ENCODE measurements around the gene MPND. TPM values are rescaled to one million over a fixed set of nuclear protein-coding genes. Genes with fewer than 3 reads are reported as not detected.
A peak's percentile ranks its signal among the peaks of the same experiment; 100 is the strongest.

The MPND gene
- total and polyA plus RNA-seq, 2 of the 13 experiments (the other 11 are each of a cell fraction or from before 2014, with no cell fraction given), result 10.8 to 15.8 TPM

DNA sequence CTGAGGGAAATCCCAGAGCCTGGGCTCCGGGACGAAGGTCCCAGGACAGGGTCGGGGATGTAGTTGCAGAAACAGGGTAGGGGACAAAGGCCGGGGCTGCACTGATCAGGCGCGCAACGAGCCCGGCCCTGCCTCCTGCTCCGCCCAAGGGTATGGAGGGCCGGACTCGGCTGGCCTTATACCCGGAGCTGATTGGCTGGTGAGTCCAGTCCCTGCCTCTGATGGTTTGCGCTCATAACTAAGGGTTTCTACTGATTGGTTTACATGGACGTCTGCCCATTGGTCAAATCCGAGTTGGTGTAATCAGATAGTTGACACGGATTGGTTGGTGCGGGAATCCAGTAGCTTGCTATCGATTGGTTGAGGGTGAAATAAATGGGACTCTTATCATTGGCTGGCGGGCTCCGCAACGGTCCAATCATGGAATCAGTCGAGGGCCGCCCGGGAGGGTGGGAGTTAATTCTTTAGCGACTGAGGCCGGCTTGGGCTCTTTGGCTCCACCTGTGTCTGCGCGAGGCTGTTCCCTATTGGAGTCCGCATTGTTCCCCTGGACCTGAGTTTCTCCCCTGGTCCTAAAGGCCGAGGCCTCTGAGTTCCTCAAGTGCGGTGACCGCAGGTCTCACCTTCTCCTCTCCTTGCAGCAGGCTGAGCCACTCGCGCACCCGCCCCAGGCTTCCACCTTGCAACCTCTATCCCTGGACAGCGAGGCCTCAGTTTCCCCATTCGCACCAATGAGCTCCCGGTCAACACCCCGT lies 570 bp upstream of the MPND start (continued):
- TF ChIP-seq, protein P1, sequence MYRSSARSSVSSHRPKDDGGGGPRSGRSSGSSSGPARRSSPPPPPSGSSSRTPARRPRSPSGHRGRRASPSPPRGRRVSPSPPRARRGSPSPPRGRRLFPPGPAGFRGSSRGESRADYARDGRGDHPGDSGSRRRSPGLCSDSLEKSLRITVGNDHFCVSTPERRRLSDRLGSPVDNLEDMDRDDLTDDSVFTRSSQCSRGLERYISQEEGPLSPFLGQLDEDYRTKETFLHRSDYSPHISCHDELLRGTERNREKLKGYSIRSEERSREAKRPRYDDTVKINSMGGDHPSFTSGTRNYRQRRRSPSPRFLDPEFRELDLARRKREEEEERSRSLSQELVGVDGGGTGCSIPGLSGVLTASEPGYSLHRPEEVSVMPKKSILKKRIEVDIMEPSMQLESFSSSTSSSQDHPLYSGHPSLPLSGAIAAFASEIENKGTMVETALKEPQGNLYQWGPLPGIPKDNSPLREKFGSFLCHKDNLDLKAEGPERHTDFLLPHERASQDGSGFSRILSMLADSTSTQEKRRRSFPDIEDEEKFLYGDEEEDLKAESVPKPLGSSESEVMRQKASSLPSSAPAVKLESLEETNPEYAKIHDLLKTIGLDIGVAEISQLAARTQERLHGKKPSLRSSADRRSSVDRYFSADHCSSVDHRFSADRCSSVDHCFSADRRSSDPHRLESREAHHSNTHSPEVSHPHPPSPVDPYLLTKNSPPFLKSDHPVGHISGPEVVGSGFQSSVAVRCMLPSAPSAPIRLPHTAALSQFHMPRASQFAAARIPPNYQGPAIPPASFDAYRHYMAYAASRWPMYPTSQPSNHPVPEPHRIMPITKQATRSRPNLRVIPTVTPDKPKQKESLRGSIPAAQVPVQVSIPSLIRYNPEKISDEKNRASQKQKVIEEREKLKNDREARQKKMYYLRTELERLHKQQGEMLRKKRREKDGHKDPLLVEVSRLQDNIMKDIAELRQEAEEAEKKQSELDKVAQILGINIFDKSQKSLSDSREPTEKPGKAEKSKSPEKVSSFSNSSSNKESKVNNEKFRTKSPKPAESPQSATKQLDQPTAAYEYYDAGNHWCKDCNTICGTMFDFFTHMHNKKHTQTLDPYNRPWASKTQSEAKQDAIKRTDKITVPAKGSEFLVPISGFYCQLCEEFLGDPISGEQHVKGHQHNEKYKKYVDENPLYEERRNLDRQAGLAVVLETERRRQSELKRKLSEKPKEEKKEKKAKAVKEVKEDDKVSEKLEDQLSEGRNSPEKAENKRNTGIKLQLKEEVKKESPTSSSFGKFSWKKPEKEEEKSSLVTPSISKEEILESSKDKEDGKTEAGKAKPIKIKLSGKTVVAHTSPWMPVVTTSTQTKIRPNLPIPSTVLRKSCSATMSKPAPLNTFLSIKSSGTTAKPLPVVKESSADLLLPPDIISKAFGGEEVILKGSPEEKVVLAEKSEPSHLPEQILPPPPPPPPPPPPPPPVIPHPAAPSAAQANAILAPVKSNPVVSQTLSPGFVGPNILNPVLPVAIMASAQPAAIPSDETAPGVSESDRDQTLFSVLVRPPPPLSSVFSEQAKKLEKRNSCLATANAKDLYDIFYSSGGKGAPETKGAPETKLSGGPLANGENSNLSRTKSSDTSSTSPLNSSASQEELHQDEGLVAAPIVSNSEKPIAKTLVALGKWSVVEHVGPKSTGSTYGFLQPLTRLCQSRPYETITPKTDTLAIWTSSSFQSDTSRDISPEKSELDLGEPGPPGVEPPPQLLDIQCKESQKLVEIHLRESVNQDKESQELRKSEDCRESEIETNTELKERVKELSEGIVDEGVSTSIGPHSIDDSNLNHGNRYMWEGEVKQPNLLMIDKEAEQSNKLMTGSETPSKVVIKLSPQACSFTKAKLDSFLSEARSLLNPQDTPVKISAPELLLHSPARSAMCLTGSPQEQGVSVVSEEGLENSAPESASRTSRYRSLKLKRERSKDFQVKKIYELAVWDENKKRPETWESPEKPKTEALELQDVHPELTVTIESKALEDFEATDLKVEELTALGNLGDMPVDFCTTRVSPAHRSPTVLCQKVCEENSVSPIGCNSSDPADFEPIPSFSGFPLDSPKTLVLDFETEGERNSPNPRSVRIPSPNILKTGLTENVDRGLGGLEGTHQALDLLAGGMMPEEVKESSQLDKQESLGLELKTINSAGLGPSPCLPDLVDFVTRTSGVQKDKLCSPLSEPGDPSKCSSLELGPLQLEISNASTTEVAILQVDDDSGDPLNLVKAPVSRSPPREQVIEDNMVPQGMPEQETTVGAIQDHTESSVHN (CRISPR knock-in tag; IDR thresholded peaks at IDR 0.05), result no peak
- no peak for TF ChIP-seq NFRKB (IDR thresholded peaks at IDR 0.05)
- TF ChIP-seq MYPOP (CRISPR knock-in tag; IDR thresholded peaks at IDR 0.05), result peak; percentile 43; the same call in 1 of the 2 replicates
- 0 out of 2 replicates have a peak, but pooled peaks have one; percentile 23 for TF ChIP-seq HCFC1 (IDR thresholded peaks at IDR 0.05; ENCODE audit: low read depth, low read length)
- TF ChIP-seq, protein P2, sequence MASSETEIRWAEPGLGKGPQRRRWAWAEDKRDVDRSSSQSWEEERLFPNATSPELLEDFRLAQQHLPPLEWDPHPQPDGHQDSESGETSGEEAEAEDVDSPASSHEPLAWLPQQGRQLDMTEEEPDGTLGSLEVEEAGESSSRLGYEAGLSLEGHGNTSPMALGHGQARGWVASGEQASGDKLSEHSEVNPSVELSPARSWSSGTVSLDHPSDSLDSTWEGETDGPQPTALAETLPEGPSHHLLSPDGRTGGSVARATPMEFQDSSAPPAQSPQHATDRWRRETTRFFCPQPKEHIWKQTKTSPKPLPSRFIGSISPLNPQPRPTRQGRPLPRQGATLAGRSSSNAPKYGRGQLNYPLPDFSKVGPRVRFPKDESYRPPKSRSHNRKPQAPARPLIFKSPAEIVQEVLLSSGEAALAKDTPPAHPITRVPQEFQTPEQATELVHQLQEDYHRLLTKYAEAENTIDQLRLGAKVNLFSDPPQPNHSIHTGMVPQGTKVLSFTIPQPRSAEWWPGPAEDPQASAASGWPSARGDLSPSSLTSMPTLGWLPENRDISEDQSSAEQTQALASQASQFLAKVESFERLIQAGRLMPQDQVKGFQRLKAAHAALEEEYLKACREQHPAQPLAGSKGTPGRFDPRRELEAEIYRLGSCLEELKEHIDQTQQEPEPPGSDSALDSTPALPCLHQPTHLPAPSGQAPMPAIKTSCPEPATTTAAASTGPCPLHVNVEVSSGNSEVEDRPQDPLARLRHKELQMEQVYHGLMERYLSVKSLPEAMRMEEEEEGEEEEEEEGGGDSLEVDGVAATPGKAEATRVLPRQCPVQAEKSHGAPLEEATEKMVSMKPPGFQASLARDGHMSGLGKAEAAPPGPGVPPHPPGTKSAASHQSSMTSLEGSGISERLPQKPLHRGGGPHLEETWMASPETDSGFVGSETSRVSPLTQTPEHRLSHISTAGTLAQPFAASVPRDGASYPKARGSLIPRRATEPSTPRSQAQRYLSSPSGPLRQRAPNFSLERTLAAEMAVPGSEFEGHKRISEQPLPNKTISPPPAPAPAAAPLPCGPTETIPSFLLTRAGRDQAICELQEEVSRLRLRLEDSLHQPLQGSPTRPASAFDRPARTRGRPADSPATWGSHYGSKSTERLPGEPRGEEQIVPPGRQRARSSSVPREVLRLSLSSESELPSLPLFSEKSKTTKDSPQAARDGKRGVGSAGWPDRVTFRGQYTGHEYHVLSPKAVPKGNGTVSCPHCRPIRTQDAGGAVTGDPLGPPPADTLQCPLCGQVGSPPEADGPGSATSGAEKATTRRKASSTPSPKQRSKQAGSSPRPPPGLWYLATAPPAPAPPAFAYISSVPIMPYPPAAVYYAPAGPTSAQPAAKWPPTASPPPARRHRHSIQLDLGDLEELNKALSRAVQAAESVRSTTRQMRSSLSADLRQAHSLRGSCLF (CRISPR knock-in tag; IDR thresholded peaks at IDR 0.05; ENCODE audit: borderline replicate concordance), result no peak
- no peak for TF ChIP-seq ZNF646 (CRISPR knock-in tag; IDR thresholded peaks at IDR 0.05)

Measured in HepG2 (cell line).